Activated T-helper 1 cell treated with anti-CD3 and anti-CD28 coated beads, Interleukin-2, amount 50 U/mL, for 16 hours (primary cell): ENCODE results near the gene EDC3.

ENCODE experiments used
- DNase-seq, 2 donors: peaks; one replicate each; pipeline ENCODE4 v3.0.0-alpha.2; 2020; ENCODE audit warnings: low read depth in 1 of 2, low spot score in 1 of 2

EDC3 gene

DNA sequence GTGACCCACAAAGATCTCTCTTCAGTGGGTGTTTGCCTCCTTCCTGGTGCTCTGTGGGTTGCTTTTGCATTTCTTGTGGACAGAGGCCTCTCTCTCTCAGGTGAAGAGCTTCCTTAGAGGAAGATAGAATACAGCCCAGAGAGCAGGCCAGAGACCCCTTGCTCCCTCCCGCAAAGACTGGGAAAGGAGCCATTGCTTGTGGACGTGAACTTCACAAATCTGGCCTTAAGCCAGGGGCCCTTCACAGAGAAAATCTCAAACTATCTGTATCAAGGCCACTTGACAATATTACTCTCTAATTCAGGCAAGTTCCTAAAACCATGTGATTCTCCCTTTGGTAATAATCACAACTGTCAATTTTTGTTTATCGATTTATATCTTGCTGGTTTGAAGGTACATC lies 110.6 kb downstream of the EDC3 start:
- no peak for DNase-seq

DNA sequence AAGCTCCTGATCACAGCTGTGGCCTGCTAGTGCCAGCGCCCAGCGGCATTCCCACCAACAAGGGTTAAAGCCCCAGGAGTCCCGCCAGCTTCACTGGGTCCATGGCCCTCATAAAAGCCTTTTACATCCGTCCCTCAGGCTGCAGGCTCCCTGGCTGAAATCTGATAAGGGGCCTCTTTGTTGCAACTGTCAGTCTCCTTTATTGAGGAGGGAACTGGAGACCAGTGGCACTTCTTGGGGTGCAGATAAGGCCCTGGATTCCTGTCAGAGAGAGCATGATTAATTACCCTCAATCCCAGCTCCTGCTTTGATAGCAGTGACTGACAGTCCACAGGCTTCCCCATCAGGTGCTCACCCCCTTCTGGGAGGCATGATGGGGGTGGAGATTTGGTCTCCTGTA lies 111.0 kb downstream of the EDC3 start:
- no peak for DNase-seq

DNA sequence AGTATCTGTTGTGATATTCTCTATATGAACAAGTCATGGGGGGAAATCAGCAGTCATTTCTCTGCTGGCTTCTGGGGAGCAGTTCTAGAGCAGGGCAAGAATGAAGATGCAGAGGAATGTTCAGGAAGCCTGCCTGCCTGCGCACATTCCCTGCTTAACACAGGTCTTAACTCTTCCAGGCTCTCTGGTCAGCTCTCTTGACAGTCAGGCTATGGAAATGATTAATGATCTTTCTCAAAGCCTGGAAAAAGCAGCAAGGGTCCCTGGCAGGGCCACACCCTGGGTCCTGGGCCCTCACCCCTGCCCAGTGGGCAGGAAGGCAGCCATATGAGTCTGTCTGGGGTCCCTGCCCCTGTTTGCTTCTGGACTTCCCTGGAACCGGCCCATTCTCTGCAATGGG lies 111.6 kb downstream of the EDC3 start:
- no peak for DNase-seq
